Measurements from ENCODE around the gene IDH3B.

- TF ChIP-seq POLR2AphosphoS5 (IDR thresholded peaks at IDR 0.05; ENCODE audit: borderline replicate concordance, low read depth, low read length) = no peak
- no peak for TF ChIP-seq FOXP2 (optimal IDR thresholded peaks at IDR 0.05; ENCODE audit: control extremely low read depth, extremely low read length, insufficient read depth)
- TF ChIP-seq EZH2 (IDR thresholded peaks at IDR 0.05) = no peak
These were observed 28.9 kb upstream of the IDH3B start for GRCh38 chr20:2692886-2693285.
